HepG2 (cell line): ENCODE measurements around the gene WNT1. TPM values are rescaled to one million over a fixed set of nuclear protein-coding genes. Genes with fewer than 3 reads are reported as not detected.

Experiments
- ARID4A ChIP-seq: sonication (generic); formaldehyde crosslinking; IDR thresholded peaks from 2 replicates; pipeline ENCODE4 v1.5.0; 2020; ENCODE audit warnings: mild to moderate bottlenecking, missing genetic modification reagents, borderline replicate concordance
- ARNTL ChIP-seq: sonication (generic); formaldehyde crosslinking; IDR thresholded peaks from 2 replicates; pipeline ENCODE4 v1.4.0; 2020; ENCODE audit warnings: mild to moderate bottlenecking, missing genetic modification reagents
- BATF2 ChIP-seq: sonication (generic); formaldehyde crosslinking; IDR thresholded peaks from 2 replicates; pipeline ENCODE4 v1.8.0; 2022; ENCODE audit warnings: mild to moderate bottlenecking, missing genetic modification reagents, moderate library complexity
- CERS6 ChIP-seq: sonication (generic); formaldehyde crosslinking; IDR thresholded peaks from 2 replicates; pipeline ENCODE4 v1.5.0; 2020; ENCODE audit warnings: missing genetic modification reagents
- HDAC6 ChIP-seq: fragments of 200-600 bp; sonication (generic); IDR thresholded peaks from 2 replicates; pipeline ENCODE4 v1.7.0; 2017; ENCODE audit warnings: mild to moderate bottlenecking, antibody characterized with exemption, low read length, low read depth
- HNRNPLL ChIP-seq: fragments of 200-400 bp; formaldehyde crosslinking; IDR thresholded peaks from 2 replicates; pipeline ENCODE4 v1.6.1; 2017; ENCODE audit warnings: mild to moderate bottlenecking, low read depth, low read length; ENCODE audit not compliant: poor library complexity, severe bottlenecking
- MATR3 ChIP-seq: sonication (generic); formaldehyde crosslinking; IDR thresholded peaks from 2 replicates; pipeline ENCODE4 v1.4.0; 2020; ENCODE audit warnings: missing genetic modification reagents
- REST ChIP-seq, 2 experiments: IDR thresholded peaks; 2 replicates each; pipeline ENCODE4 v1.6.1; 2011 to 2012; ENCODE audit warnings: low read length in 2 of 2, borderline replicate concordance in 1 of 2, low read depth in 1 of 2, mild to moderate bottlenecking in 1 of 2, moderate library complexity in 1 of 2
- RFX3 ChIP-seq: IDR thresholded peaks from 2 replicates; pipeline ENCODE4 v1.6.1; 2016; ENCODE audit warnings: missing biosample characterization, missing genetic modification reagents
- TCF7 ChIP-seq: sonication (generic); IDR thresholded peaks from 2 replicates; pipeline ENCODE4 v1.6.1; 2016; ENCODE audit warnings: antibody characterized with exemption, low read depth
- U2AF1 ChIP-seq: fragments of 200-400 bp; formaldehyde crosslinking; optimal IDR thresholded peaks from 2 replicates; pipeline ENCODE3; 2017; ENCODE audit warnings: mild to moderate bottlenecking, low read depth, low read length
- U2AF2 ChIP-seq: fragments of 200-400 bp; formaldehyde crosslinking; IDR thresholded peaks from 2 replicates; pipeline ENCODE4 v1.6.1; 2017; ENCODE audit warnings: low read depth, mild to moderate bottlenecking, low read length
- ZKSCAN5 ChIP-seq: sonication (generic); formaldehyde crosslinking; IDR thresholded peaks from 2 replicates; pipeline ENCODE4 v1.5.1; 2020; ENCODE audit warnings: mild to moderate bottlenecking, missing genetic modification reagents
- ZNF33B ChIP-seq: sonication (generic); formaldehyde crosslinking; IDR thresholded peaks from 2 replicates; pipeline ENCODE4 v1.5.1; 2020; ENCODE audit warnings: mild to moderate bottlenecking, missing genetic modification reagents
- ZNF414 ChIP-seq: sonication (generic); formaldehyde crosslinking; IDR thresholded peaks from 2 replicates; pipeline ENCODE4 v1.5.0; 2020; ENCODE audit warnings: missing genetic modification reagents
- ZNF629 ChIP-seq: sonication (generic); formaldehyde crosslinking; conservative IDR thresholded peaks from 2 replicates; pipeline ENCODE4 v1.5.0; 2020; ENCODE audit warnings: missing genetic modification reagents
- ZNF891 ChIP-seq: sonication (generic); formaldehyde crosslinking; IDR thresholded peaks from 2 replicates; pipeline ENCODE4 v1.5.0; 2020; ENCODE audit warnings: mild to moderate bottlenecking, missing genetic modification reagents
- ZSCAN20 ChIP-seq: sonication (generic); formaldehyde crosslinking; IDR thresholded peaks from 2 replicates; pipeline ENCODE4 v1.4.0; 2020; ENCODE audit warnings: missing genetic modification reagents, mild to moderate bottlenecking, borderline replicate concordance
- polyA plus RNA-seq, 8 experiments: library from polyadenylated mRNA; depleted of rRNA in 3 of 8; stranded (reverse) in 7 of 8; unstranded in 1 of 8; fragments of >200 nt; fragmentation: Illumina TruSeq in 4 of 8; extraction: Trizol in 4 of 8; gene quantifications; 2 replicates each; pipeline versions ENCODE4 v1.2.1 to v1.2.3, GENCODE V29; 2011 to 2016; ENCODE audit warnings: low read depth in 4 of 8, missing spikeins in 1 of 8, mixed read lengths in 1 of 8; ENCODE audit not compliant: insufficient read depth in 1 of 8
- total RNA-seq, 5 experiments: library from RNA; depleted of rRNA; stranded (reverse); fragments of >200 nt; fragmentation: Illumina TruSeq; extraction: Trizol; gene quantifications; 2 replicates each; pipeline ENCODE4 v1.2.3, GENCODE V29; 2016; ENCODE audit warnings: low read depth in 1 of 5

The WNT1 gene
- total and polyA plus RNA-seq, 2 of the 13 experiments (the other 11 are each of a cell fraction or from before 2014, with no cell fraction given) = not detected

GRCh38 chr12:48998497-48999353, 20.6 kb downstream of the WNT1 start (continued):
- TF ChIP-seq REST (IDR thresholded peaks at IDR 0.05; ENCODE audit: borderline replicate concordance in 1 of 2, low read depth in 1 of 2, low read length in 2 of 2) = no peak
- no peak for TF ChIP-seq U2AF2
- no peak for TF ChIP-seq TCF7
- TF ChIP-seq BATF2 = peak; percentile 92
- peak; percentile 80; the same call in 1 of the 2 replicates for TF ChIP-seq ZNF33B (CRISPR knock-in tag)
- TF ChIP-seq HNRNPLL = peak; percentile 53
- no peak for TF ChIP-seq RFX3
- no peak for TF ChIP-seq U2AF1
- TF ChIP-seq ZNF891 (CRISPR knock-in tag) = peak; percentile 91
- no peak; the same call in 1 of the 2 replicates for TF ChIP-seq ARID4A (CRISPR knock-in tag)
- TF ChIP-seq ZSCAN20 (CRISPR knock-in tag) = peak; percentile 95; the same call in 1 of the 2 replicates
- no peak for TF ChIP-seq ZKSCAN5
- peak; percentile 62 for TF ChIP-seq ARNTL (CRISPR knock-in tag)
- TF ChIP-seq HDAC6 = no peak
- TF ChIP-seq MATR3 (CRISPR knock-in tag) = no peak
- no peak for TF ChIP-seq ZNF629 (CRISPR knock-in tag)
- no peak for TF ChIP-seq ZNF414 (CRISPR knock-in tag)
- TF ChIP-seq CERS6 (CRISPR knock-in tag) = peak; percentile 75
